DND-41 (cell line): ENCODE measurements around the gene ANKRD36.
"Not testable (repeated sequence)": the region's sequence is repeated elsewhere in the genome, so short reads cannot be mapped to it uniquely, and the experiment has no call there.

Experiments
- CTCF ChIP-seq: IDR thresholded peaks from 2 replicates; pipeline ENCODE4 v1.5.1; 2012; ENCODE audit warnings: borderline replicate concordance, low read length, moderate library complexity, mild to moderate bottlenecking; ENCODE audit not compliant: poor library complexity, severe bottlenecking; ENCODE audit errors: extremely low read depth
- EZH2 ChIP-seq: IDR thresholded peaks from 3 replicates; pipeline ENCODE4 v1.6.1; 2012; ENCODE audit warnings: borderline replicate concordance, low read depth, mild to moderate bottlenecking, moderate library complexity, low read length, inconsistent platforms; ENCODE audit not compliant: severe bottlenecking

GRCh38 chr2:97066030-97066429, 46.9 kb upstream of the ANKRD36 start:
- TF ChIP-seq CTCF, EZH2: not testable (repeated sequence)
